SK-N-SH treated with all-trans-retinoic acid at 6 μM for 48 hours (cell line): ENCODE data around the gene TCF12.

ENCODE experiments used
- CSDC2 ChIP-seq: fragments of 250-450 bp; sonication (Bioruptor Pico); IDR thresholded peaks from 2 replicates; pipeline ENCODE4 v1.5.0; 2020; ENCODE audit warnings: mild to moderate bottlenecking, moderate library complexity
- GLIS3 ChIP-seq: fragments of 250-450 bp; sonication (Bioruptor Pico); IDR thresholded peaks from 2 replicates; pipeline ENCODE4 v1.5.0; 2020; ENCODE audit warnings: mild to moderate bottlenecking, moderate library complexity
- OSR1 ChIP-seq: fragments of 250-450 bp; sonication (Bioruptor Pico); IDR thresholded peaks from 2 replicates; pipeline ENCODE4 v1.8.0; 2022; ENCODE audit warnings: moderate library complexity, mild to moderate bottlenecking, inconsistent platforms
- RARB ChIP-seq: fragments of 250-450 bp; sonication (Bioruptor Pico); IDR thresholded peaks from 2 replicates; pipeline ENCODE4 v1.8.0; 2021; ENCODE audit warnings: mild to moderate bottlenecking, moderate library complexity
- ZFP3 ChIP-seq: fragments of 250-450 bp; sonication (Bioruptor Pico); IDR thresholded peaks from 2 replicates; pipeline ENCODE4 v1.5.0; 2020; ENCODE audit warnings: mild to moderate bottlenecking, moderate library complexity
- ZFP30 ChIP-seq: fragments of 450-650 bp; formaldehyde crosslinking; IDR thresholded peaks from 2 replicates; pipeline ENCODE4 v1.5.0; 2022; ENCODE audit warnings: mild to moderate bottlenecking, moderate library complexity
- ZNF8 ChIP-seq: fragments of 450-650 bp; formaldehyde crosslinking; IDR thresholded peaks from 2 replicates; pipeline ENCODE4 v1.5.0; 2020; ENCODE audit warnings: mild to moderate bottlenecking, moderate library complexity
- TF ChIP-seq, protein P1 (sequence below): fragments of 250-450 bp; sonication (Bioruptor Pico); IDR thresholded peaks from 2 replicates; pipeline ENCODE4 v1.5.1; 2020; ENCODE audit warnings: low read depth, mild to moderate bottlenecking, moderate library complexity

DNA sequence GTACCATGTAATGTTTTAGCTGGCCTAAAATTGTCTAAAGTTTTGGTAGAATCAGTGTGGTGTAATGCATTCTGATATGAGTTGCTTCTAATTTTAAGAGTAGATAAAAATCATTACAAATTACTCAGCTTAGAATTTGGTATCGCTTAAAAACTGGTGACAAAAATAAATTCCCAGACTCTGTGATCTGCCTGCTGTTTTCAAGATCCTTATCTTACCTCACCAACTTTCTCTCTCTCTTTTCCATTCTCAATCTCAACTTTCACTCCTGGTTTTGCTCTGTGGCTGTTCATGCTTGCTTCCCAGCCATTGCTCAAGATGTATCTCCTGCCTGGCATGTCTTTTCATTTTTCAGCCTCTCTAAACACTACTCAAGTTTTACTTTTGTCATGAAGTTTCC lies 45.7 kb downstream of the TCF12 start:
- TF ChIP-seq CSDC2 (CRISPR knock-in tag): no peak
- TF ChIP-seq, protein P1, sequence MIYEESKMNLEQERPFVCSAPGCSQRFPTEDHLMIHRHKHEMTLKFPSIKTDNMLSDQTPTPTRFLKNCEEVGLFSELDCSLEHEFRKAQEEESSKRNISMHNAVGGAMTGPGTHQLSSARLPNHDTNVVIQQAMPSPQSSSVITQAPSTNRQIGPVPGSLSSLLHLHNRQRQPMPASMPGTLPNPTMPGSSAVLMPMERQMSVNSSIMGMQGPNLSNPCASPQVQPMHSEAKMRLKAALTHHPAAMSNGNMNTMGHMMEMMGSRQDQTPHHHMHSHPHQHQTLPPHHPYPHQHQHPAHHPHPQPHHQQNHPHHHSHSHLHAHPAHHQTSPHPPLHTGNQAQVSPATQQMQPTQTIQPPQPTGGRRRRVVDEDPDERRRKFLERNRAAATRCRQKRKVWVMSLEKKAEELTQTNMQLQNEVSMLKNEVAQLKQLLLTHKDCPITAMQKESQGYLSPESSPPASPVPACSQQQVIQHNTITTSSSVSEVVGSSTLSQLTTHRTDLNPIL (CRISPR knock-in tag): no peak
- TF ChIP-seq RARB: no peak
- TF ChIP-seq ZFP3 (CRISPR knock-in tag): no peak
- no peak for TF ChIP-seq GLIS3 (CRISPR knock-in tag)
- TF ChIP-seq ZFP30 (CRISPR knock-in tag): no peak
- TF ChIP-seq ZNF8 (CRISPR knock-in tag): no peak
- TF ChIP-seq OSR1 (CRISPR knock-in tag): no peak
